Spleen (tissue), 11 donors: Measurements from ENCODE around the gene LAMC3. TPM values are rescaled to one million over a fixed set of nuclear protein-coding genes. Genes with fewer than 3 reads are reported as not detected.
A peak's percentile ranks its signal among the peaks of the same experiment; 100 is the strongest.

ENCODE experiments used
- DNase-seq: peaks from one replicate; pipeline ENCODE4 v3.0.0-alpha.2; 2020
- H3K27ac ChIP-seq, 8 donors: fragments of 200-600 bp; sonication (generic) in 7 of 8; 1 replicate in 4 of 8; 2 replicates in 4 of 8; pipeline versions ENCODE4 v1.5.0 to v1.8.0; 2016 to 2021; ENCODE audit warnings: inconsistent platforms in 4 of 8, mild to moderate bottlenecking in 4 of 8, moderate library complexity in 1 of 8
- H3K27me3 ChIP-seq, 7 donors: fragments of 200-600 bp; sonication (generic) in 6 of 7; replicated peaks in 1 of 7; 1 replicate in 4 of 7; 2 replicates in 3 of 7; pipeline versions ENCODE4 v1.5.0 to v1.8.0; 2016 to 2021; ENCODE audit warnings: inconsistent platforms in 3 of 7, mild to moderate bottlenecking in 1 of 7
- H3K36me3 ChIP-seq, 6 donors: fragments of 200-600 bp; sonication (generic) in 5 of 6; 1 replicate in 4 of 6; 2 replicates in 2 of 6; pipeline versions ENCODE4 v1.5.0 to v1.8.0; 2016 to 2021; ENCODE audit warnings: inconsistent platforms in 2 of 6
- H3K4me1 ChIP-seq, 6 donors: fragments of 200-600 bp; sonication (generic) in 5 of 6; 1 replicate in 3 of 6; 2 replicates in 3 of 6; pipeline versions ENCODE4 v1.5.0 to v1.8.0; 2016 to 2021; ENCODE audit warnings: inconsistent platforms in 3 of 6
- H3K4me3 ChIP-seq, 8 donors: fragments of 200-600 bp; sonication (generic) in 7 of 8; 1 replicate in 4 of 8; 2 replicates in 4 of 8; pipeline versions ENCODE4 v1.5.0 to v1.8.0; 2016 to 2021; ENCODE audit warnings: inconsistent platforms in 4 of 8, mild to moderate bottlenecking in 4 of 8, moderate library complexity in 2 of 8
- H3K9me3 ChIP-seq, 8 donors: fragments of 200-600 bp; sonication (generic) in 7 of 8; 1 replicate in 4 of 8; 2 replicates in 4 of 8; pipeline versions ENCODE4 v1.5.0 to v1.8.0; 2016 to 2021; ENCODE audit warnings: inconsistent platforms in 4 of 8
- POLR2A ChIP-seq, 3 donors: fragments of 450-650 bp; IDR thresholded peaks; one replicate each; pipeline ENCODE4 v1.5.1; 2017; ENCODE audit warnings: antibody characterized with exemption in 3 of 3, mild to moderate bottlenecking in 1 of 3
- POLR2AphosphoS5 ChIP-seq, 3 donors: sonication (generic); formaldehyde crosslinking; IDR thresholded peaks; one replicate each; pipeline ENCODE4 v1.5.1; 2017; ENCODE audit warnings: antibody characterized with exemption in 3 of 3
- WGBS, 5 donors: extraction: QIAGEN DNeasy Blood & Tissue Kit in 3 of 5; methylation state at CpG; one replicate each; pipeline versions ENCODE4 v1.1.5 to v1.1.7; 2013 to 2018; 5-methylcytosine and 5-hydroxymethylcytosine counted together
- intact Hi-C: fragments of 100-400 bp; cut with DNase I; formaldehyde crosslinking; loops from one replicate; pipeline ENCODE4 v1.15.0; 2023; ENCODE audit warnings: low total_unique reads
- polyA plus RNA-seq, 3 donors: library from polyadenylated mRNA; stranded (reverse); fragments of 200-250 nt; gene quantifications; one replicate each; pipeline ENCODE4 v1.2.1, GENCODE V29; 2013
- total RNA-seq, 7 donors: library from RNA; depleted of rRNA in 3 of 7; stranded (reverse); fragments of >200 nt in 3 of 7; fragmentation: NEBNext Ultra II Directional in 4 of 7; extraction: Animal tissue kit (Norgen Biotek cat#: 25700) in 4 of 7; gene quantifications; one replicate each; pipeline versions ENCODE4 v1.1.0 to v1.2.1, GENCODE V29; 2016 to 2021
- TF ChIP-seq, protein P1 (sequence below), 11 experiments: fragments of 200-600 bp in 7 of 11; fragments of 450-650 bp in 4 of 11; sonication (generic) in 4 of 11; IDR thresholded peaks in 8 of 11; conservative IDR thresholded peaks in 3 of 11; 1 replicate in 7 of 11; 2 replicates in 4 of 11; pipeline versions ENCODE4 v1.4.0 to v1.8.0; 2016 to 2021; ENCODE audit warnings: antibody characterized with exemption in 11 of 11, inconsistent platforms in 4 of 11, mild to moderate bottlenecking in 1 of 11
- donor health status: healthy with polysubstance abuse.
- donor health status: DM: no; HTN: no; CAD: no; lungs with moderate emphysema.
- donor health status: DM: no; HTN: no; CAD: no.
- donor health status: Bipolar disorder and iron deficiency.
- donor health status: healthy.
- donor health status: DM: no; HTN: no; CAD: no.
- donor health status: DM: yes; HTN: yes; CAD: no.

The LAMC3 gene
- total and polyA plus RNA-seq, 10 donors, result 9.1 to 79.5 (median 34.6) TPM

DNA sequence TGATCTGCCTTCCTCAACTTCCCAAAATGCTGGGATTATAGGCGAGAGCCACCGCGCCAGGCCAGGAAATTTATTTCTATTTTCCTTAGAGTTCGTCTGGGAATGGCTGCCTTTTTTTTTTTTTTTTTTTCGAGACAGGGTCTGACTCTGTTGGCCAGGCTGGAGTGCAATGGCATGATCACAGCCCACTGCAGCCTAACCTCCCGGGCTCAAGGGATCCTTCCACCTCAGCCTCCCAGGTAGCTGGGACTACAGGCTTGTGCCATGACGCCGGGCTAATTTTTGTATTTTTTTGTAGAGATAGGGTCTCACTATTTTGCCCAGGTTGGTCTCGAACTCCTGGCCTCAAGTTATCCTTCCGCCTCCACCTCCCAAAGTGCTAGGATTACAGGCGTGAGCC, 888 bp upstream of the LAMC3 start:
- peaks cover 0 to 20% (median 11%) of the 10 kb centered on the region in 6 donors for H3K4me1 ChIP-seq
- WGBS, 5 donors, result 80 to 92% (median 90%) methylated on average over 10 to 11 of the region's 11 CpGs
- TF ChIP-seq POLR2AphosphoS5 (IDR thresholded peaks at IDR 0.05) (no peak), POLR2A (IDR thresholded peaks at IDR 0.05) (no peak)
- TF ChIP-seq, protein P1, sequence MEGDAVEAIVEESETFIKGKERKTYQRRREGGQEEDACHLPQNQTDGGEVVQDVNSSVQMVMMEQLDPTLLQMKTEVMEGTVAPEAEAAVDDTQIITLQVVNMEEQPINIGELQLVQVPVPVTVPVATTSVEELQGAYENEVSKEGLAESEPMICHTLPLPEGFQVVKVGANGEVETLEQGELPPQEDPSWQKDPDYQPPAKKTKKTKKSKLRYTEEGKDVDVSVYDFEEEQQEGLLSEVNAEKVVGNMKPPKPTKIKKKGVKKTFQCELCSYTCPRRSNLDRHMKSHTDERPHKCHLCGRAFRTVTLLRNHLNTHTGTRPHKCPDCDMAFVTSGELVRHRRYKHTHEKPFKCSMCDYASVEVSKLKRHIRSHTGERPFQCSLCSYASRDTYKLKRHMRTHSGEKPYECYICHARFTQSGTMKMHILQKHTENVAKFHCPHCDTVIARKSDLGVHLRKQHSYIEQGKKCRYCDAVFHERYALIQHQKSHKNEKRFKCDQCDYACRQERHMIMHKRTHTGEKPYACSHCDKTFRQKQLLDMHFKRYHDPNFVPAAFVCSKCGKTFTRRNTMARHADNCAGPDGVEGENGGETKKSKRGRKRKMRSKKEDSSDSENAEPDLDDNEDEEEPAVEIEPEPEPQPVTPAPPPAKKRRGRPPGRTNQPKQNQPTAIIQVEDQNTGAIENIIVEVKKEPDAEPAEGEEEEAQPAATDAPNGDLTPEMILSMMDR (IDR thresholded peaks at IDR 0.05 in 8 of 11, conservative IDR thresholded peaks at IDR 0.05 in 3 of 11), result no peak
- DNase-seq, result no peak
- peaks cover 0 to 73% (median 36%) of the 10 kb centered on the region in 7 donors for H3K27me3 ChIP-seq
- no peak overlapping the region for H3K4me3 ChIP-seq
- H3K36me3 ChIP-seq, result no peaks in the 10 kb centered on the region
- no peak overlapping the region for H3K27ac ChIP-seq
- H3K9me3 ChIP-seq, result no peaks in the 10 kb centered on the region
- intact Hi-C loops, result no loop called here

GRCh38 chr9:131008563-131008908, 438 bp upstream of the LAMC3 start:
- 30 to 79% (median 51%) methylated on average over 7 to 8 of the region's 8 CpGs for WGBS, 5 donors
- intact Hi-C loops, result no loop called here
- no peaks in the 10 kb centered on the region for H3K36me3 ChIP-seq
- no peak overlapping the region for H3K27ac ChIP-seq
- H3K27me3 ChIP-seq, result peaks cover 0 to 74% (median 36%) of the 10 kb centered on the region in 7 donors
- TF ChIP-seq POLR2AphosphoS5 (IDR thresholded peaks at IDR 0.05), result no peak
- TF ChIP-seq POLR2A (IDR thresholded peaks at IDR 0.05), result no peak
- H3K4me1 ChIP-seq, result peaks cover 0 to 23% (median 13%) of the 10 kb centered on the region in 6 donors
- no peak for DNase-seq
- peak overlapping the region in 7 of 8 donors; percentile 17 to 64 (median 30) for H3K4me3 ChIP-seq
- no peaks in the 10 kb centered on the region for H3K9me3 ChIP-seq

DNA sequence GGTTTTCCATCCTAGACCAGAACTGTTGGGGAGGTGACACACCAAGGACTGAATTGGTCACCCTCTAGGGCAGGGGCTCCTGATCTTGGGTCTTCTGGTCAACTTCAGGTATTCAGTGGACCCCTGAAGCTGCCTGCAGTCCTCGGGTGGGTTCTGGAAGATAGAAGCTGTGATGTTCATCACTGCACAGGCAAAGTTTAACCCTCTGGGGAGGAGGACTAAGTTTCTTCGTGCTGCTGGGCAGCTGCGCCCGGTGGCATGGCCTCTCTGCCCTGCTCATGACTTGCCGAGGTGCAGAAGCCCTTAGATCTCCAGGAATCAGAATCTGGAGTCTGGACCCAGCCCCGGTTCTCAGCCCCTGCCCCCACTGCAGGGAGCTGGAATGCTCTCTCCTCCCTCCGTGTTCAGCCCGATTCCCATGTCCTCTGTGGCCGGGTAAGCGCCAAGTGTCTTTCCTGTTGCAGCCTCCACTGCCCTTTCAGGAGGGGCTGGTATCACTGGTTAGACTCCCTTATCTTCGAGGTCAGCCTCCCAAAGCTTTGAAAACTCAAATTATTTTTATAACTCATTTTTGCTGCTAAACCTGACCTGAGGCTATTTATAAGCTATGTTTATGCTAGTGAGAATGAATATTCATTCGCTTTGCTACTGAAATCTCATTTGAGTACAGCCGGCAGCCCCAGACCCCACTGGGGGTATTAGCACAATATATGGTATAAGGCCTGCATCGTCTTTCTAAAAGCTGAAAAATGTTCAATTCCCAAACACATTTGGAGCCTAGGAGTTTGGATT, 1.7 kb downstream of the LAMC3 start:
- Histone ChIP-seq H3K27ac (peak overlapping the region in 4 of 8 donors; percentile 42 to 69 (median 56)), H3K27me3 (peaks cover 0 to 83% (median 36%) of the 10 kb centered on the region in 7 donors), H3K4me3 (peak overlapping the region in 5 of 8 donors; percentile 1 to 40 (median 28)), H3K9me3 (no peaks in the 10 kb centered on the region), H3K4me1 (peaks cover 0 to 32% (median 15%) of the 10 kb centered on the region in 6 donors), H3K36me3 (no peaks in the 10 kb centered on the region)
- WGBS, 5 donors, result 55 to 79% (median 69%) methylated on average over 13 to 14 of the region's 14 CpGs
- no peak for DNase-seq
- TF ChIP-seq POLR2AphosphoS5 (IDR thresholded peaks at IDR 0.05) (peak in 1 of 3 donors; percentile 18), POLR2A (IDR thresholded peaks at IDR 0.05) (no peak)
- TF ChIP-seq, protein P1 (IDR thresholded peaks at IDR 0.05 in 8 of 11, conservative IDR thresholded peaks at IDR 0.05 in 3 of 11), result no peak
- intact Hi-C loops, result no loop called here

- Histone ChIP-seq H3K4me1 (peaks cover 0 to 32% (median 15%) of the 10 kb centered on the region in 6 donors), H3K9me3 (no peaks in the 10 kb centered on the region), H3K27me3 (peaks cover 0 to 77% (median 36%) of the 10 kb centered on the region in 7 donors), H3K27ac (peak overlapping the region in 4 of 8 donors; percentile 63 to 69 (median 65)), H3K36me3 (no peaks in the 10 kb centered on the region), H3K4me3 (peak overlapping the region in 1 of 8 donors; percentile 28)
- WGBS, 5 donors, result 55 to 65% (median 63%) methylated on average over 7 to 8 of the region's 8 CpGs
- TF ChIP-seq POLR2AphosphoS5 (IDR thresholded peaks at IDR 0.05), result peak in 1 of 3 donors; percentile 29
- TF ChIP-seq, protein P1 (IDR thresholded peaks at IDR 0.05 in 8 of 11, conservative IDR thresholded peaks at IDR 0.05 in 3 of 11), result no peak
- intact Hi-C loops, result no loop called here
- no peak for DNase-seq
Measured at GRCh38 chr9:131011274-131012022, 2.5 kb downstream of the LAMC3 start.
